Left colon (tissue), 2 donors: ENCODE results near the gene GFOD2. TPM values are rescaled to one million over a fixed set of nuclear protein-coding genes. Genes with fewer than 3 reads are reported as not detected.

Source experiments
- total RNA-seq, 2 donors: library from RNA; stranded (reverse); fragmentation: NEBNext Ultra II Directional; extraction: Animal tissue kit (Norgen Biotek cat#: 25700); gene quantifications; one replicate each; pipeline ENCODE4 v1.2.1, GENCODE V29; 2021
- donor health status: DM: no; HTN: no; CAD: no.
- donor health status: DM: yes; HTN: yes; CAD: no.

The GFOD2 gene
- total RNA-seq, 2 donors from 2014 or later = 26.8 to 28.7 TPM

Other genes starting within 250 kb of the GFOD2 start
- 100 to 1,000 TPM; 226 to 297 TPM for gene ATP6V0D1, start 238.2 kb downstream of the GFOD2 start, total RNA-seq
- not detected for gene AGRP, start 235.8 kb downstream of the GFOD2 start, total RNA-seq
- gene RIPOR1, start 190.5 kb downstream of the GFOD2 start, total RNA-seq = 10 to 100 TPM; 14.4 to 22.4 TPM
- gene CTCF, start 156.8 kb downstream of the GFOD2 start, total RNA-seq = 10 to 100 TPM; 37.0 to 42.2 TPM
- gene CARMIL2, start 74.2 kb downstream of the GFOD2 start, total RNA-seq = 1 to 10 TPM; 2.1 to 3.7 TPM
- gene ACD, start 59.1 kb downstream of the GFOD2 start, total RNA-seq = 1 to 10 TPM; 8.8 to 9.7 TPM
- 1 to 10 TPM; 4.1 to 4.4 TPM for gene PARD6A, start 58.4 kb downstream of the GFOD2 start, total RNA-seq
- gene ENKD1, start 52.6 kb downstream of the GFOD2 start, total RNA-seq = 1 to 10 TPM; 7.4 to 9.0 TPM
- 1 to 10 TPM in 1 of 2 donors, under 1 TPM in 1; 0.92 to 1.5 TPM for gene C16orf86, start 52.5 kb downstream of the GFOD2 start, total RNA-seq
- gene RANBP10, start 87.2 kb upstream of the GFOD2 start, total RNA-seq = 10 to 100 TPM; 16.9 to 20.5 TPM
- under 1 TPM; 0.12 to 0.75 TPM for gene TSNAXIP1, start 87.6 kb upstream of the GFOD2 start, total RNA-seq
- 10 to 100 TPM; 19.3 to 23.8 TPM for gene THAP11, start 123.0 kb upstream of the GFOD2 start, total RNA-seq
- 10 to 100 TPM; 57.1 to 59.8 TPM for gene NUTF2, start 127.6 kb upstream of the GFOD2 start, total RNA-seq
- 10 to 100 TPM; 29.3 to 43.1 TPM for gene CENPT, start 128.4 kb upstream of the GFOD2 start, total RNA-seq
- gene EDC4, start 153.7 kb upstream of the GFOD2 start, total RNA-seq = 10 to 100 TPM; 54.2 to 76.8 TPM
- gene NRN1L, start 165.6 kb upstream of the GFOD2 start, total RNA-seq = under 1 TPM in 1 of 2 donors, not detected in 1; 0.67 TPM
- gene PSKH1, start 173.9 kb upstream of the GFOD2 start, total RNA-seq = 10 to 100 TPM; 31.7 to 36.6 TPM
- 1 to 10 TPM in 1 of 2 donors, under 1 TPM in 1; 0.89 to 1.9 TPM for gene CTRL, start 212.5 kb upstream of the GFOD2 start, total RNA-seq
- gene PSMB10, start 217.5 kb upstream of the GFOD2 start, total RNA-seq = 100 to 1,000 TPM; 114 to 164 TPM
- 1 to 10 TPM; 2.3 to 5.0 TPM for gene LCAT, start 224.8 kb upstream of the GFOD2 start, total RNA-seq
- 10 to 100 TPM; 12.0 to 16.9 TPM for gene SLC12A4, start 249.3 kb upstream of the GFOD2 start, total RNA-seq